ENCODE results near the gene ANKHD1.

Gene ANKHD1

DNA sequence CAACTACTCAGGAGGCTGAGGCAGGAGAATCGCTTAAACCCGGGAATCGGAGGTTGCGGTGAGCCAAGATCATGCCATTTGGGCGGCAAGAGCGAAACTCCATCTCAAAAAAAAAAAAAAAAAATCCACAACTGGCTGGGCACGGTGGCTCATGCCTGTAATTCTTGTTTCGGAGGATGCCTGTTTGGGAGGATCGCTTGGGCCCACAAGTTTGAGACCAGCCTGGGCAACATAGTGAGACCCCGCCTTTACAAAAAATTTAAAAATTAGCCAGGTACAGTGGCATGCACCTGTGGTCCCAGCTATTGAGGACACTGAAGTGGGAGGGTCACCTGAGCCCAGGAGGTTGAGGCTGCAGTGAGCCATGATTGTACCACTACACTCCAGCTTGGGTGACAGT is 144.0 kb downstream of the ANKHD1 start:
- Histone ChIP-seq H3K27me3 (ENCODE audit: insufficient read depth, low read length, poor library complexity, severe bottlenecking) (no peaks in the 10 kb centered on the region), H3K4me1 (ENCODE audit: insufficient read depth, low read length, poor library complexity, severe bottlenecking) (no peaks in the 10 kb centered on the region), H3K36me3 (ENCODE audit: insufficient read depth, low read length) (peaks cover 48% of the 10 kb centered on the region), H3K4me2 (ENCODE audit: low read depth, low read length, poor library complexity, severe bottlenecking) (no peak overlapping the region), H3K4me3 (ENCODE audit: low read length, poor library complexity, severe bottlenecking) (no peak overlapping the region), H2AFZ (ENCODE audit: low read length) (no peak overlapping the region), H3K9me3 (ENCODE audit: insufficient read depth, low read depth, low read length) (no peaks in the 10 kb centered on the region), H3F3A (ENCODE audit: low read depth) (no peaks in the 10 kb centered on the region), H3K79me2 (ENCODE audit: insufficient read depth, low read length) (no peaks in the 10 kb centered on the region), H4K20me1 (ENCODE audit: insufficient read depth, low read length, poor library complexity, severe bottlenecking) (no peaks in the 10 kb centered on the region), H3K9me2 (replicated peaks; ENCODE audit: low read depth, low read length) (no peaks in the 10 kb centered on the region), H3K9ac (ENCODE audit: low read depth, low read length, poor library complexity, severe bottlenecking) (no peak overlapping the region)
- no peak for TF ChIP-seq EZH2phosphoT487 (IDR thresholded peaks at IDR 0.05; ENCODE audit: borderline replicate concordance)
- TF ChIP-seq, protein P1, sequence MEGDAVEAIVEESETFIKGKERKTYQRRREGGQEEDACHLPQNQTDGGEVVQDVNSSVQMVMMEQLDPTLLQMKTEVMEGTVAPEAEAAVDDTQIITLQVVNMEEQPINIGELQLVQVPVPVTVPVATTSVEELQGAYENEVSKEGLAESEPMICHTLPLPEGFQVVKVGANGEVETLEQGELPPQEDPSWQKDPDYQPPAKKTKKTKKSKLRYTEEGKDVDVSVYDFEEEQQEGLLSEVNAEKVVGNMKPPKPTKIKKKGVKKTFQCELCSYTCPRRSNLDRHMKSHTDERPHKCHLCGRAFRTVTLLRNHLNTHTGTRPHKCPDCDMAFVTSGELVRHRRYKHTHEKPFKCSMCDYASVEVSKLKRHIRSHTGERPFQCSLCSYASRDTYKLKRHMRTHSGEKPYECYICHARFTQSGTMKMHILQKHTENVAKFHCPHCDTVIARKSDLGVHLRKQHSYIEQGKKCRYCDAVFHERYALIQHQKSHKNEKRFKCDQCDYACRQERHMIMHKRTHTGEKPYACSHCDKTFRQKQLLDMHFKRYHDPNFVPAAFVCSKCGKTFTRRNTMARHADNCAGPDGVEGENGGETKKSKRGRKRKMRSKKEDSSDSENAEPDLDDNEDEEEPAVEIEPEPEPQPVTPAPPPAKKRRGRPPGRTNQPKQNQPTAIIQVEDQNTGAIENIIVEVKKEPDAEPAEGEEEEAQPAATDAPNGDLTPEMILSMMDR (conservative IDR thresholded peaks at IDR 0.05; ENCODE audit: low read length): no peak

DNA sequence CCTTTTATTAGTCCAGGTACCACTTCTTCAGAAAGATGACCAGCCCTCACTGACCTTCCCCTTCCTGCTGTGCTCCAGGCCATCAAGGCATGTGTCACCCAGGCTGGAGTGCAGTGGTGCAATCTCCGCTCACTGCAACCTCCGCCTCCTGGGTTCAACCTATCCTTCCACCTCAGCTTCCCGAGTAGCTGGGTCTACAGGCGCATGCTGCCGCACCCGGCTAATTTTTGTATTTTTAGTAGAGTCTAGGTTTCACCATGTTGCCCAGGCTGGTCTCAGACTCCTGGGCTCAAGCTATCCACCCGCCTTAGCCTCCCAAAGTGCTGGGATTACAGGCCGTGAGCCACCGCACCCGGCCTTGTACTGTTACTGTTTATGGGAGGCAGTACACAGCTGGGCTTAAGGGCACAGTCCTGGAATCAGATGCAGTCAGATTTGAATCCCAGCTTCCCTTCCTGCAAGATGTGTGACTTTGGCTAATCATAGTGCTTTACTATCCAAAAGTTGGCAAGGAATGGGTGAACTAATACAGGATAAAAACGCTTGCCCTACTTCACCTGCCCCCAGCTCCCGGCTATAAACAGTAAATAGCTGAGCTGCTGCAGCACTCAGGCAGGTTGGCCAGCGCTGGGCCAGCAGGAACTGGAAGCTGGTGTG is 145.3 kb downstream of the ANKHD1 start:
- TF ChIP-seq EZH2phosphoT487 (IDR thresholded peaks at IDR 0.05; ENCODE audit: borderline replicate concordance): no peak
- TF ChIP-seq, protein P1 (conservative IDR thresholded peaks at IDR 0.05; ENCODE audit: low read length): no peak
- no peaks in the 10 kb centered on the region for H3K9me2 ChIP-seq (replicated peaks; ENCODE audit: low read depth, low read length)
- H3K36me3 ChIP-seq (ENCODE audit: insufficient read depth, low read length): peaks cover 51% of the 10 kb centered on the region; the same call in 1 of the 2 replicates
- H3K9ac ChIP-seq (ENCODE audit: low read depth, low read length, poor library complexity, severe bottlenecking): no peak overlapping the region
- no peaks in the 10 kb centered on the region for H3K27me3 ChIP-seq (ENCODE audit: insufficient read depth, low read length, poor library complexity, severe bottlenecking)
- no peaks in the 10 kb centered on the region for H3K9me3 ChIP-seq (ENCODE audit: insufficient read depth, low read depth, low read length)
- no peak overlapping the region for H2AFZ ChIP-seq (ENCODE audit: low read length)
- peak overlapping the region; percentile 74 for H3K4me3 ChIP-seq (ENCODE audit: low read length, poor library complexity, severe bottlenecking)
- no peaks in the 10 kb centered on the region for H3F3A ChIP-seq (ENCODE audit: low read depth)
- H3K79me2 ChIP-seq (ENCODE audit: insufficient read depth, low read length): no peaks in the 10 kb centered on the region; the same call in 1 of the 2 replicates
- H3K4me2 ChIP-seq (ENCODE audit: low read depth, low read length, poor library complexity, severe bottlenecking): peak overlapping the region; percentile 75
- H3K4me1 ChIP-seq (ENCODE audit: insufficient read depth, low read length, poor library complexity, severe bottlenecking): no peaks in the 10 kb centered on the region
- no peaks in the 10 kb centered on the region for H4K20me1 ChIP-seq (ENCODE audit: insufficient read depth, low read length, poor library complexity, severe bottlenecking)

DNA sequence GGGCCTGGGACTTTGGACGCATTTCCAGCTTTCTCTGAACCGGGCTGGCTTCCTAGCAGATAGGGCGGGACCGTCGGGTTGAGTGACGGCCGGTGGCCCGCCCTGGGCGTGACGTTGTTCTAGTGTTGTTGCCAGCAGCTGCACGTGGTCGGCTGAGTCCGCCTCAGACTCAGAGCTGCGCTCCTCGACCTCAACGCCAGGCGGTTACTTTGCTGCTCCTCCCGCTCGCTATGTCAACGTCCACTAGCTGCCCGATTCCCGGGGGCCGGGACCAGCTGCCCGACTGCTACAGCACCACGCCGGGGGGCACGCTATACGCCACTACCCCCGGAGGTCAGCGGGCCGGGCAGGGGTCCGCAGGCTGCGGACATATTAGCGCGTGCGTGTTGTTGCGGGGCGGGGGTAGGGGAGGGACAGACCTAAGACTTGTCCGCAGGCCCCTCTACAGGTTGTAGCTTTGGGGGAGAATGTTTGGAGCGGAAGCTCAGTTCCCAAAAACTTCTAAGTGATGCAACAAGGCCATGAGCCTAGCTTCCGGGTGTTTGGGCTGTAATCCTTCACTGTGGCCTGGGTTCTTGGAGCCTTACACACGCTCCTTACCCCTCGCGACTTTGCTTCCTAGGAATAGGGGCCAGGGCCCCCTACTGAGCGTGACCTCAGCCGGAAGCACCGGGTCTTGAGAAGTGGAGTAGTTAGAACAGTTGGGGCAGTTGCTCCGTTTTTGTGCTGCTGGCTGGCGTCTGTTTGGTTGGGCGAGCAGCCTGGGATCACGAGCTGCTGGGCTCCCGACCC is 146.1 kb downstream of the ANKHD1 start, which contains the start of gene EIF4EBP3:
Gene EIF4EBP3, plus strand, starts transcription at position 155 of the 792 bp plus-strand sequence. Its CDS starts 76 bp downstream, at position 231.
- H4K20me1 ChIP-seq (ENCODE audit: insufficient read depth, low read length, poor library complexity, severe bottlenecking): no peaks in the 10 kb centered on the region
- no peak for TF ChIP-seq EZH2phosphoT487 (IDR thresholded peaks at IDR 0.05; ENCODE audit: borderline replicate concordance)
- TF ChIP-seq, protein P1 (conservative IDR thresholded peaks at IDR 0.05; ENCODE audit: low read length): no peak
- H3K4me3 ChIP-seq (ENCODE audit: low read length, poor library complexity, severe bottlenecking): peak within 1 kb of the TSS; percentile 74
- no peaks in the 10 kb centered on the region for H3K27me3 ChIP-seq (ENCODE audit: insufficient read depth, low read length, poor library complexity, severe bottlenecking)
- H3K9ac ChIP-seq (ENCODE audit: low read depth, low read length, poor library complexity, severe bottlenecking): peak within 1 kb of the TSS; percentile 75
- peaks cover under 1% of the 10 kb centered on the region for H3K4me1 ChIP-seq (ENCODE audit: insufficient read depth, low read length, poor library complexity, severe bottlenecking)
- peak within 1 kb of the TSS; percentile 75 for H3K4me2 ChIP-seq (ENCODE audit: low read depth, low read length, poor library complexity, severe bottlenecking)
- H2AFZ ChIP-seq (ENCODE audit: low read length): 0 out of 2 replicates have a peak within 1 kb of the TSS, but pooled peaks have one; percentile 65
- peaks cover 48% of the 10 kb centered on the region; the same call in 1 of the 2 replicates for H3K36me3 ChIP-seq (ENCODE audit: insufficient read depth, low read length)
- no peaks in the 10 kb centered on the region for H3K9me3 ChIP-seq (ENCODE audit: insufficient read depth, low read depth, low read length)
- H3F3A ChIP-seq (ENCODE audit: low read depth): no peaks in the 10 kb centered on the region
- H3K79me2 ChIP-seq (ENCODE audit: insufficient read depth, low read length): peaks cover 2% of the 10 kb centered on the region; the same call in 1 of the 2 replicates
- H3K9me2 ChIP-seq (replicated peaks; ENCODE audit: low read depth, low read length): no peaks in the 10 kb centered on the region

Measured in Loucy (cell line).